Fibroblast of skin of left biceps (primary cell): Measurements from ENCODE around the gene TNK2.
"Not testable (repeated sequence)": the region's sequence is repeated elsewhere in the genome, so short reads cannot be mapped to it uniquely, and the experiment has no call there.

Experiments used
- DNase-seq, 2 experiments: peaks; one replicate each; pipeline ENCODE4 v3.0.0-alpha.2; 2013; ENCODE audit warnings: low read depth in 2 of 2

The TNK2 gene

DNA sequence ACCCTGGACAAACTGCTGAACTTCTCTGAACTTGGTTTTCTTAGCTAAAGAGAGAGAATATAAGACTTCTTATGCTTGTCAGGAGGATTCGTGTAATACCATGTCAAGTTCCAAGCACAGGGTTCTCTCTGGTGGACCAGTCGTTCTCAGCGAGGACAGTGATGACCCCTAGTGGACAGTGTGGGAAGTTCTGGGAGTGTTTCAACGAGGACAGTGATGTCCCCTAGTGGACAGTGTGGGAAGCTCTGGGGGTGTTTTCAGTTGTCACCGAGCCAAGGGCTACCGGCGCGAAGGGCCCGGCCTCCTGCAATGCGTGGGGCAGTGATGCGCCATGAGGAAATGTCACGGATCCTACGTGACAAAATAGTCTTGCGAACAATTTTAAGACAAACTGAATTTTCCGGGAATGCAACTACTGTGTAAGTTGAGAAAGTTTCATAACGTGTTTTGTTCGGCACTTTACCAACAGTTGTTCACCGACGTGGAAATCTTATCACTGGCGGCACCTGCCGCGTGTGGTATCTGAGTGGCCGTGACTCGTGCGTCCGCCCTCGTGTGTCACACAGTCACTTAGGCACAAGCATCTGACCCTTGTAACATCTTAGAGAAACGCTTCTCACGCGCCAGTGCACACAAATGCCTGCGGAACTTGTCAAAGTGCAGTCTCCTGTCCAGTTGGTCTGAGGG, 57.4 kb downstream of the TNK2 start:
- DNase-seq = peak; percentile 57 to 70

DNA sequence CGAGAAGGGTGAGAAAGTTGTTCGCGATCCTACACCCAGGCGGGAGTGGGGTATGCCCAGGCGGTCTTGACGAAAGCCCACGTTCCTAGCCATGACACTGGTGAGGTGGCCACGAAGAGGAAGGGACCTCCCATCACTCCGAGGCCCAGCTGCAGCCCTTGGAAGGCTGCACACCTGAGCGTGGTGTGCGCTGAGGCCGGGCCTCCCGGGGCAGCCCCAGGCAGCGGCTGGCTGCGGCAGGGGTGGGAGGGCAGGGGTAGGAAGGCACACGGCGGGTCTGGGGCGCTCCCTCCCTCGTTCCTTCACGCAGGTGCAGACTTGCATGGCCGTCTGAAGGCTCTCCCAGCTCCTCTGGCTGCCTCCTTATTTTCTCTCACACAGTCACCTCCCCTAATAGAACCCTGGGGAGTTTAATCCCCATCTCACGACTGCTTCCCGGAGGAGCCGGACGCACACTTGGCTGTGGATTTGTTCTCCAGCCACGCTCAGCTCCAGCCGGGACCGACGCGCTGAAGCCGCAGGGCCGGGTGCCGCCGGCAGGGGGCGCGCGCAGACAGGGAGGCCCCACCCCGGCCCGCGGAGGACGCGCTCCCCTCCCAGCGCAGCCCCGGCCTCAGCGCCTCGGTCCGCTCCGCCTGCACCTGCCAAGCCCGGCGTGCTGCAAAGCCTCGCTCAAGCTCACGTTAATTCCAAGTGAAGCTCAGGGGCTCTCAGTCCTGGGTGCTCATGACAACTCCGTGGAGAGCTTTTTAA, 58.9 kb downstream of the TNK2 start:
- peak in 1 of 2 experiments; percentile 3 for DNase-seq

DNA sequence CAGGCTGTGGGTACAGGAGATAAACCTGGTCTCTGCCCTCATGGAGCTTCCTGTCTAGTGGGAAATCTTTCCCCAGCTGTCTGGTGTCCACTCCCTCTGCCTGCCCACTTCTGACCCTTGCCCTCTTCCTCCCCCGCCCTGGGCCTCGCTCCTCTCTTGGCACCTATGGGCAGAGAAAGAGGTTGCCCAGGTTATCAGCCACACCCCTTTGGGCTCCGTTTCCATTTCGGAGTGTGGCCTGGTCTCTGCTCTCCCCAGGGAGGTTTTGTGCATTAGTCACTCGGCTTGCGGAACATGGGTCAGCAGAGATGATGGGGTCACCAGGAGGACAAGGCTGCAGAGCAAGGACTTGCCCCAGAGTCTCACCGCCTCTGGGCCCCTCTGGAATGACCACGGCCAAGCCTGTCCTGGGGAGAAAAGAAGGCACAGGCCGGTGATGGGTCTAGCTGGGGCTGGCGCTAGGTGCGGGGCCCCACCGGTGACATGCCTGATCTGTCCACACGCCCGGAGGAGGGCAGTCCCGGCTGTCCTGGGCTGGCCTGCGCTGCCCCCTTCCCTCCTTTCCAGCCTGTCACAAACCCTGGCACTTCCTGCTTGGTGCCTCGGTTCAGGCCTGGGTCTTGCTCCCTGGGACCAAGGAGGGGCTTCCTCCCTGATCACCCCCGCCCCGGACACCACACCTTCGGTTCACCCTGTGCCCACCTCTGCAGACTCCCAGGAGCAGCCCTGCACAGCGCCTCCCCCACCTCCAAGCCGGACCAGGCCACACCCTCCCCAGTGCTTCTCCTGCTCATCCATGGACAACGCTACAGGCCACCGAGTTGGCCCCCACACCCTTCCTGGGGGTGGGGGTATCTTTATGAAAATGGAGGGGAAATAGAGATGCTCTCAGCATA, 61.0 kb downstream of the TNK2 start:
- DNase-seq = no peak

DNA sequence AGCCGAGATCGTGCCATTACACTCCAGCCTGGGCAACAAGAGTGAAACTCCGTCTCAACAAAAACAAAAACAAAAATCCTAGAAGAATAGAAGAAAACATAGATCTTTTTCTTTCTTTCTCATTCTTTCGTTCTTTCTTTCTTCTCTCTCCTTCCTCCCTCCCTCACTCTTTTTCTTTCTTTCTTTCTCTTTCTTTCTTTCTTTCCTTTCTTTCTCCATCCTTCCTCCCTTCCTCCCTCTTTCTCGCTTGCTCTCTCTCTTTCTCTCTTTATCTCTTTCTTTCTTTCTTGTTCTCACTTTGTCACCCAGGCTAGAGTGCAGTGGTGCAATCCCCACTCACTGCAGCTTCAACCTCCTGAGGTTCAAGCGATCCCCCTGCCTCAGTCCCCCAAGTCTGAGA, 62.9 kb downstream of the TNK2 start:
- DNase-seq = no peak

DNA sequence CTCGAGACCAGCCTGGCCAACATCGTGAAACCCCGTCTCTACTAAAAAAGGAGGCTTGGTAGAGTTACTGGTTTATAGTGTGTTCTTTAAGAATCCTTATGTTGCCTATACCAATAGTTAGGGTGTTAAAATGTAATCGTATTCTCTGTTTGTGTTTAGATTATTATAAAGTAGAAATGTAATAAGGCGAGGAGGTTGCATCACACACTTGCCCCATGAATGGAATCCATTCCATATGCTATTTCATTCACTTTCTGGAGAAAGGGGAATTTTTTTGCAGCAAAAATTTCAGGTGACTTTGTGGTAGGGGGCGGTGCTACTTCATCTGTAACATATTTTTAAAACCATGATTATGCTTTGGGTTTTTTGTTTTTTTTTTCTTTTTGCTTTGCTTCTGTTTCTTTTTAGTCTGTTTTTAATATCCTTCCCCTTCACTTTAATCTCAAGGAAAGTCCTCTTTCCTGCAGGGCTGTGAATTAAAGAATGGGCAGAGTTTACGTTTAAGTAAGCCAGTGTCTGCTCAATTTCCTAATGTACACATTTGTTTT, 63.6 kb downstream of the TNK2 start:
- no peak for DNase-seq

DNA sequence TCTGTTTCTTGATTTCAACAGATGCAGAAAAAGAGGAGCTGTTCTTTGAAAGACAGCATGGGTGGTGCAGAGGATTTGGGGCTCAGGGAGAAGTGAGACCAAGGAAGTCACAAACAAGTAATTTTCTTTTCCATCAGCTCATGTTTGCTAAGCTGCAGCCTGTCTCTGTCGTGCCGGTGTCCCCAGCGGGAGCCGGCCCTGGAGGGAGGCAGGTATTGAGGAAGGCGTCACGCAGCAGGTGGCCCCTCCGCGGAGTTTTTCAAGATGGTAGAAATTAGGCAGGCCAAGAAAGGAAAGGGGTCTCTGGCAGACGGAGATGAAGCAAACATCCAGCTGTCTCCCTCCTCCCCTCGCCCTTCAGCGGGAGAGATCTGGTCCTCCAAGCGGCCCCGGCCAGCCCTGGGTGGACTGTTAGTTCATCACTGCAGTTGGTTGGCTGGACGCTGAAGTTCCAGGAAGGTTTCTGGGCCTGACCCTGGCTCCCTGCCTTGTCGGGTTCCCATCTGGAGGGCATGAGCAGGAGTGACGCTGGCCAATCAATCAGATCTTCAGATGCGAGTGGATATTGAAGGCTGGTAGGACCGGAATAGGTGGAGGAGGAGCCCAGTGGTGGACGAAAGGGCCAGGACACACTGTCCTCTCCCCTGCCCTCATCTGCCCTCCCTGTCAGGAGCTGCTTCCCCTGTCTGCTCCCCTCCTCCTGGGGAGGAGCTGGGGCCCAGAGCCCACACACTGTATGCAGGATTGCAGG, 68.9 kb downstream of the TNK2 start:
- no peak for DNase-seq

DNA sequence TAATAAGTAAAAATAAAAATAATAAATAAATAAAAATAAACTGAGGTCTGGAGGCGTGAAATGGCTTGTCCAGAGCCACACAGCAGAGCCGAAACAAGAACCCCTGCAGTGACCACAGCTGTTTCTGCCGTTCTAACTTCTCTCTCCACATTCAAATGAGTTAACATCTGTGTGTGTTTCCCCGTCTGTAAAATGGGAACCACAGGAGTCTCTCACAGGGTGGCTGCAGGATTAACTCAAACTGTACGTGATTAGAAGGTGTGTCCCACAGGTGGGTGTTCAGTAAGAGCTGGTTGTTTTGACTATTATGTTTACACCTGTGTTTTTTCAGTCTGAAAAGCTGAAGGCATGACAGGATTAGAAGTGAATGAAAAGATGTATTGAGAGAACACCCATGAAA, 69.6 kb downstream of the TNK2 start:
- no peak for DNase-seq

DNA sequence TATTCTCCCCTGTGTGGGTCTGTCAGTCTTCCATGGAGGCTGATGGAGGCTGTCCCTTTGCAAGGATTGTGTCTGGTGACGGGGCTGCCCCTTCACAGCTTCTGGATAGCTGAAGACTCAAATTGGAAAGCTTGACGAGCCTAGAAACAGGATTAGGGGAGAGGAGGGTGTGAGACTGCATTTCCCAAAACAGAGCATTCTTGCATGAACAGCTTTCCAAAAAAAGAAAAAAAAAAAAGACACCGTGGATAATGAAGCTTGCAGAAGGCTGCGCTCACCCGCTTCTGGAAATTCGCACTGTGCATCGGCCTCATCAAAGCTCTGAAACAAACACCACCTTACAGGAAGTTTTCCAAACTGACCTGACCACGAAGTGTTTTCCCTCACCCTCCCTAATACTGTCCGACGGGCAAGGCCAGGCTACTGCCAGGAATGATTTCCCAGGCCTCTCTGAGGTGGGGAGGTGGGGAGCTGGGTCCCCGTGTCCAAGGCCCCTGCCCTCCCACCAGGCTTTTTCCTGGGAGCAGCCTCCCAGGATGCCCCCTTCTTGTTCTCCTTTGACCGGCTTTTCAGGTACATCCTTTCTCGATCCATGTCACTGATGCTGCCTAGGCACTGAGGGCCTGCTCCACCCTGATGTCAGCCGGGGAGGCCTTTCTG, 71.7 kb downstream of the TNK2 start:
- DNase-seq = no peak

DNA sequence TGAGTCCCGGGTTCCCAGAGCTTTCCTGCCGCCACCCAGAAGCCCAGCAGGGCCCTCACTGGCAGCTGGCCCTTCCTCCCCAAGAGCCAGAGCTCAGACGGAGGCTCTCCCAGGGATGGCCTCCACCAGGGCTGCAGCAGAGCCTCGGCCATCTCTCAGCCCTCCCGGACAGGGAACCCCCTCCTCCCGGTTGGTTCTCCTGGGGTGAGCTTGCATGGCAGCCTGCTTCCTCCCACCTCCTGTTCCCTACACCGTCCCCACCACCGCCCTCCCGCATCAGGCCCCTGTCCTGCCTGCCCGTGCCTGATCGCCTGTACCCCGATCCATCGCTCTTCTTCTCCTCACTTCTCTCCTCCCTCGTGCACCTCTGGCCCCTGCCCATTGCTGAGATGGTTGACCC, 72.6 kb downstream of the TNK2 start:
- no peak for DNase-seq

DNA sequence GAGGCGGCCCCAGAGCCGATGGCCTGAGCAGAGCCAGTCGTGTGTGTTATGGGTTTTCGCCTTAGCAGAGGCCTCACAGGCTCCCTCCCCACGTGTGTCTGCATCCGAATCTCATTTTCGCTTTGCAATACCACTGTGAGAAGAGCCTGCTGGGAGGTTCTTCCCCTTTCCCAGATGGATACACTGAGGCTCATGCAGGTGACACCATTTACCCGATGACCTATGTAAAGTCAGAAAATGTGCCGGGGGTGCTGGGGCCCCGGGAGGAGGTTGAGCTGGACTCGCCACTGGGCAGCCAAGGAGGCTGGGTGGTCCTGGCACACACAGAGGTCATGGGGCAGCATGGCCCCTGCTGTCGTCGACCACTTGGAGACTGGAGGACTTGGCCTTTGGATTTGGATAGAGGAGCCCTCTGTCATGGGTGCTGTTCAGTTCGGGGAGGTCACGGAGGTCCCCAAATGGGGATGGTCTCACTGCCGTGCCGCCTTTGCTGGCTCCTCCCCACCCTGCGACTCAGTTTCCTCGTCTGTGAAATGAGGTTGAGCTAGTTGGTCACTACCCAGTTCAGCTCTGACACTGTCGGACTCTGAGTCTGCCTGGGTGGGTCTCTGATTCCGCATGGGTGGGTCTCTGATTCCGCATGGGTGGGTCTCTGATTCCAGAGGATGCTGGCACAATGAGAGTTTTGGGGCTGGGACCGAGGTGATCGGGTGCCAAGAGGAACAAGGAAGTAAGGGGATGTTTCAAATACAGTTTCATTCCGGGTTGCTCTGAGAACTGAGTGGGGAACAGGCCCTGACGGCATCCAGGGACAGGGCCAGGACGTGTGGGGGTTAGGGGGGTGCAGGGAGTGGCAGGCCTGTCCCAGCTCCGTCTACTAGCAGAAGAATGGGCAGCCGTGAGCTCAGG, 73.4 kb downstream of the TNK2 start:
- no peak for DNase-seq

DNA sequence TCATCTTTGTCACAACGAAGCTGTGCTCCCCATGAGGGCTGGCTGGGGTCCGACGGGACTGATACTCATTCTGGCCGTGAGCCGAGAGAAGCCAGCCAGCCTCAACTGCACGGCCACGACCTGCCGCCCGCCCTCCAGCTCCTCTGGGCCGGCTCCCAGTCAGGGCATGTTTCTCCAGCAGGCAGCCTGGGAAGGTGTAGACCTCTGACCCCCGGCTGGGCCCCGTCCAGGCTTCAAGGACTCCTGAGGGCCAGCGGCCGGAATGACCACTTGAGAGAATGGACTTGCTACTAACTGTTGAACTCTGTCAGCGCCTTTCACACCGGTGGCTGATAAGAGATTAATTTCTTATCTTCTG, 78.5 kb downstream of the TNK2 start:
- DNase-seq = no peak

DNA sequence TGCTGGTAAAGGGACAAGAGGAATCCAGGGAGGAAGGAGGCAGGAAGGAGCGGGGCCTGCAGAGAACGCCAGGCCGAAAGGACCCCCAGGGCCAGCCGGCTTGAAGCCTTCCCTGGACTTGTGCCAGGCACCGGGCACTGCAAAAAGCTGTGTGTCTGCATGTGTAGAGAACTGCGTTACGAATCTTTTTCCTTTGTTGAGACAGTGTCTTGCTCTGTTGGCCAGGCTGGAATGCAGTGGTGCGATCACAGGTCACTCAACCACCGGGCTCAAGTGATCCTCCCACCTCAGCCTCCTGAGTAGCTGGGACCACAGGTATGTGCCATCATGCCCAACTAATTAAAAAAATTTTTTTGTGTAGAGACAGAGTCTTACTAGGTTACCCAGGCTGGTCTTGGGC, 79.6 kb downstream of the TNK2 start:
- DNase-seq = no peak

DNA sequence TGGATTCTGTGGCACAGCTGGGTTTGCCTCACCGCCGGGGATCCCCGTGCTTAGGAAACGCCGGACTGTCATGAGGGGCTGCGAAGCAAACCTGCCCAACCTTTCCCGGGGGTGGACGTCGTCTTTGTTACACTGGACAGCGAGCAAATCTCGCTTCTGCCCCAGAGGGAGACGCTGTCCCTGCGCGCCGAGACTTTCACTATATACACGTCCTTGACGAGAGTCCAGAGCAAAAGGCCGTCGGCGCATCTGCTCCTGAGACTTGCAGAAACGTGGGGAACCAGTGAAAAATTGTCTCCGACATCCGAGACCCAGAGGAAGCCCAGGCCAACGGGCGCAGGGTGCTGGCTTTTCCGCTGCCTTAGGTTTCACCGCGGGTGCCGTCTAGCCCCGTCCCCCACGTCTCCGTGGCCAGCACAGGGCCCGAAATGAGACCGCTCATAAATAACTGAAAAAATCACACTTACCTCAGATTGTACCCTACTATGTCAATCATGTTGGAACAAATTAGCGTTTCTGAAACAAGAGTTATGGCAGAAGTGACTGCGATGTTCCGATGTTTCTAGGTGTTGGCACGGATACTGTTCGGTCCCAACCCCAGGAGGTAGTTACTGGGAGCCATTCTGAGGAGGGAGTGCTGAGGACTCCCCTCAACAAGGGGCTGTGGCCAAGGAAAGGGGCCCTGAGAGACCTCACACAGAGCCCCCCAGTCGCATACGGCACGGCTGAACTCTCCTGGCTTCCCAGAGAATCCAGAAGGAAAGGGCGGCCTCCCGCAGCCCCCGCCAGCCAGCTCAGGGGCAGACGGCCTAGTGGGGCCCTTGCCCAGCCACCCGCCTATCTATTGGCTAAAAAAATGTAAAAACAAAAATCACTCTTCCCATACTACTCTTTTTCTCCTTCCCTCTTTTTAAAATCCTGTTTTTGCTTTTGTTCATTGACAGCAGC, 82.2 kb downstream of the TNK2 start:
- no peak for DNase-seq

DNA sequence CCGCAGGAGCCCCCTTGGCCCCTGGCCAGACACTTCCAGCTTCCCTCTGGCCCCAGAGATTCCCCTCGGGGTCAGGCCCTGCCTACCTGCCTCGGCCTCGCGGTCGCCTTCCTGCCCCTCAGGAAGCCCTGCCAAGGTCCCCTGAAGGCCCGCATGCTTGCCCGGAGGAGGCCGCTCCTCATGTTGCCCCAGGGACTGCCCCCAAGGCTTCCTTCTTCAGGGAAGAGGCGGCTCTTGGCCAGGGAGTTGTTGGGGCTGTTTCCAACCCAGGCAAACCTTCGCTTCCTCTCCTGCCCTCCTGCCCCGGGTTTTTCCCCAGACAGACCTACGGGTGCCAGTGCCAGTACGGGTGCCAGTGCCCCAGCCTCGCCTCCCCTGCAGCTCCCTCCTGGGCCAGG, 83.2 kb downstream of the TNK2 start:
- no peak for DNase-seq

DNA sequence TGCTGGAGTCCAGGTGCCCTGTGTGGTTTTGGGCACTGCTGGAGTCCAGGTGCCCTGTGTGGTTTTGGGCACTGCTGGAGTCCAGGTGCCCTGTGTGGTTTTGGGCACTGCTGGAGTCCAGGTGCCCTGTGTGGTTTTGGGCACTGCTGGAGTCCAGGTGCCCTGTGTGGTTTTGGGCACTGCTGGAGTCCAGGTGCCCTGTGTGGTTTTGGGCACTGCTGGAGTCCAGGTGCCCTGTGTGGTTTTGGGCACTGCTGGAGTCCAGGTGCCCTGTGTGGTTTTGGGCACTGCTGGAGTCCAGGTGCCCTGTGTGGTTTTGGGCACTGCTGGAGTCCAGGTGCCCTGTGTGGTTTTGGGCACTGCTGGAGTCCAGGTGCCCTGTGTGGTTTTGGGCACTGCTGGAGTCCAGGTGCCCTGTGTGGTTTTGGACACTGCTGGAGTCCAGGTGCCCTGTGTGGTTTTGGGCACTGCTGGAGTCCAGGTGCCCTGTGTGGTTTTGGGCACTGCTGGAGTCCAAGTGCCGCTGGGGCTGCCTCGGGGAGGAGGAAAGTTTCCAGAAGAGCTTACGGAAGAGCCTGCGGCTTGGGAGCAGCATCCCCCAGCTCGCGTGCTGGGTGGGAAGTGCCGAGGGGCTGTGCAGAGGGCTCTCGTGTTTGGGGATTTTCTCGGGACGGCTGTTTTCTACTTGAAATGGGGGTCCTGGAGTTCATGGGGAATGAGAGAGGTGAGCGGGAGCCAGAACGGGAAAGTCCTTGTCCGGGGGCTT, 83.7 kb downstream of the TNK2 start:
- DNase-seq = not testable (repeated sequence)

DNA sequence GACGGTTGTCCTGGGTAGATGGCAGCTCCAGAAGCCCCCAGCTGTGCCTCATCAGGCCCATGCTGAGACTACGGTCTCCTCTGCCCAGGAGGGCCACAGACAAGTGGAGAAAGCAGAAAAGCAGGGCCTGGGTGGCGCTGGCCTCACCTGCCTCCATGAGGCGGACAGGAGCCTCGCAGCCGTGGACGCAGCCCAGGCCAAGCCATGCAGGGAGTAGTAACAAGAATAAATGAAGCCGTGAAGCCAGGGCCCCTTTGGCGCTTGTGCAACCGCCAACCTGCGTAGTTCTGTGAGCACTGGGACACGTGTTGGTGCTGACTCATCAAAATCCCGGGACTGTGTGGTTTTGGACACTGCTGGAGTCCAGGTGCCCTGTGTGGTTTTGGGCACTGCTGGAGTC, 84.4 kb downstream of the TNK2 start:
- DNase-seq = no peak

DNA sequence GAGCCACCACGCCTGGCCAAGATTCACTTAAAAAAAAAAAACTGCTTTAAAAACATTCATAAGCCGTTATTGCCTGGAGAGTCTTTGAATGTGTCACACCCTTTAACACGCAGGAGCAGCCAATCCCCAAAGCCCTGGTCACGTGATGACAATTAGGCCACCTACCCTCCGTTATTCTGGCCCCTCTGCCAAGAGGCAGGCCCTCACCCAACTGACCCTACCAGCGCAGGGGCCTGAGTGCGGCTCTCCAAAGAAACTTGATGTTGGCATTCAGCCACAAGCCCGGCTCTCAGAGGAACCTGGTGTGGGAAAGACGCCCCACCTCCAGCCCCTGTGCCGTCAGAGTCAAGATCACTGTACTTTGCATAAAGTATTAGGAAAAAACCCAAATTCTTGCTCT, 85.1 kb downstream of the TNK2 start:
- no peak for DNase-seq

DNA sequence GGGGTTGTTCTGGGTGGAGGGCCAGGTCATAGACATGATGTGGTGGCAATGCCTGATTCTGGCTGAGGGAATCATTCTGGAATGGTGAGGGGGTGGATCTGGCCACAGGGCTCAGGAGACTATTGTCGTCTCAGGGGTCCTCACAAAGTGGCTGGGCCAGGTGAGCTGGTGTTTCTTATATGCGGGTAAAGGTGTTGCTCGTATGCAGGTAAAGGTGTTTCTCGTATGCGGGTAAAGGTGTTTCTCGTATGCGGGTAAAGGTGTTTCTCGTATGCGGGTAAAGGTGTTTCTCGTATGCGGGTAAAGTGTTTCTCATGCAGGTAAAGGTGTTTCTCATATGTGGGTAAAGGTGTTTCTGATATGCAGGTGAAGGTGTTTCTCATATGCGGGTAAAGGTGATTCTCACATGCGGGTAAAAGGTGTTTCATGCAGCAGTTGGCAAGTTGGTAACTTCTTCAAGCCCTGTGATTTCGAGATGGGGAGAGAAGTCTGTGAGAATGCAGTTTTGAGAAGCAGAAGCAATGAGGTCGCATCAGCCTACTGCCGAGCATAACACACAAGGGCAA, 86.1 kb downstream of the TNK2 start:
- DNase-seq = no peak
